Bronchial epithelial cell (primary cell): ENCODE data around the gene SHISA6. TPM values are rescaled to one million over a fixed set of nuclear protein-coding genes. Genes with fewer than 3 reads are reported as not detected.

Experiments used
- DNase-seq: peaks from one replicate; pipeline ENCODE4 v3.0.0-alpha.2; 2010; ENCODE audit warnings: low read depth
- FAIRE-seq: peaks from 2 replicates; lab custom pipeline; 2011; peaks lifted over from hg19 to GRCh38; lab: Jason Lieb, UNC
- H3K27me3 ChIP-seq: 2 replicates; pipeline ENCODE4 v1.5.1; 2011; ENCODE audit warnings: low read length; ENCODE audit not compliant: control insufficient read depth, insufficient read depth
- H3K36me3 ChIP-seq: 2 replicates; pipeline ENCODE4 v1.5.1; 2011; ENCODE audit warnings: low read length; ENCODE audit not compliant: control insufficient read depth, insufficient read depth
- H3K4me3 ChIP-seq: 2 replicates; pipeline ENCODE4 v1.5.1; 2011; ENCODE audit warnings: mild to moderate bottlenecking, low read depth, low read length, control low read depth
- CTCF ChIP-seq: IDR thresholded peaks from 2 replicates; pipeline ENCODE4 v1.5.1; 2011; ENCODE audit warnings: mild to moderate bottlenecking, moderate library complexity, low read length, control low read depth, inconsistent platforms; ENCODE audit not compliant: insufficient read depth, severe bottlenecking
- total RNA-seq: library from RNA; depleted of rRNA; stranded (reverse); fragments of >200 nt; gene quantifications from 2 replicates; pipeline ENCODE4 v1.2.1, GENCODE V29; 2014

The SHISA6 gene
- total RNA-seq, 1 donor from 2014 or later, result not detected

- Histone ChIP-seq H3K27me3 (peaks cover 17% of the 10 kb centered on the region), H3K36me3 (no peaks in the 10 kb centered on the region), H3K4me3 (no peak overlapping the region)
- no peak for DNase-seq
- FAIRE-seq, result no peak
- TF ChIP-seq CTCF, result no peak
Measured at GRCh38 chr17:11240041-11240840, 772 bp upstream of the SHISA6 start.

DNA sequence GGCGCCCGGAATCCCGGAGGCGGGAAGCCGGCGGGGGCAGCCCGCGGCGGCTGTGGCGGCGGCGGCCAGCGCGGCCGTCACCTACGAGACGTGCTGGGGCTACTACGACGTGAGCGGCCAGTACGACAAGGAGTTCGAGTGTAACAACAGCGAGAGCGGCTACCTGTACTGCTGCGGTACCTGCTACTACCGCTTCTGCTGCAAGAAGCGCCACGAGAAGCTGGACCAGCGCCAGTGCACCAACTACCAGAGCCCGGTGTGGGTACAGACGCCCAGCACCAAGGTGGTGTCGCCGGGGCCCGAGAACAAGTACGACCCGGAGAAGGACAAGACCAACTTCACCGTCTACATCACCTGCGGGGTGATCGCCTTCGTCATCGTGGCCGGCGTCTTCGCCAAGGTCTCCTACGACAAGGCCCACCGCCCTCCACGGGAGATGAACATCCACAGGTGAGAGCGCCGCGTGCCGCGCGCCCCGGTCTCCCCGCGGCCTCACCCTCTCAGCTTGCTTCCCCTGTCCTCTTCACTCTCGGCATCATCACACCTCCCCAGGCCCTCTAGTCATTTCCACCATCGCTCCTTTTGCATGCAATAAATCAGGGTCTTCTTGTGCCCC, 706 bp downstream of the SHISA6 start:
- Histone ChIP-seq H3K4me3 (no peak overlapping the region), H3K27me3 (peaks cover 17% of the 10 kb centered on the region), H3K36me3 (no peaks in the 10 kb centered on the region)
- FAIRE-seq (no peak), DNase-seq (no peak)
- no peak for TF ChIP-seq CTCF

GRCh38 chr17:11242411-11242810, 1.4 kb downstream of the SHISA6 start:
- H3K27me3 ChIP-seq, result peaks cover 17% of the 10 kb centered on the region
- H3K36me3 ChIP-seq, result no peaks in the 10 kb centered on the region
- no peak for TF ChIP-seq CTCF
- no peak overlapping the region for H3K4me3 ChIP-seq
- FAIRE-seq, result no peak
- no peak for DNase-seq

- H3K4me3 ChIP-seq, result no peak overlapping the region
- FAIRE-seq, result no peak
- no peak for DNase-seq
- no peak for TF ChIP-seq CTCF
- H3K27me3 ChIP-seq, result peaks cover 15% of the 10 kb centered on the region
- no peaks in the 10 kb centered on the region for H3K36me3 ChIP-seq
Measured at GRCh38 chr17:11244776-11245175, 3.8 kb downstream of the SHISA6 start.

- TF ChIP-seq CTCF, result no peak
- Histone ChIP-seq H3K4me3 (no peak overlapping the region), H3K27me3 (peaks cover 13% of the 10 kb centered on the region), H3K36me3 (no peaks in the 10 kb centered on the region)
- FAIRE-seq, result no peak
- no peak for DNase-seq
Measured at GRCh38 chr17:11245187-11245586, 4.2 kb downstream of the SHISA6 start.
